BE2C (cell line): ENCODE results near the gene OLAH. TPM values are rescaled to one million over a fixed set of nuclear protein-coding genes. Genes with fewer than 3 reads are reported as not detected.
"Not testable (repeated sequence)": the region's sequence is repeated elsewhere in the genome, so short reads cannot be mapped to it uniquely, and the experiment has no call there.

Source experiments
- DNase-seq: peaks from one replicate; pipeline ENCODE4 v3.0.0-alpha.2; 2020
- H3K27me3 ChIP-seq: fragments of 250-450 bp; sonication (Bioruptor Pico); 2 replicates; pipeline ENCODE4 v1.5.1; 2020; ENCODE audit warnings: mild to moderate bottlenecking
- H3K36me3 ChIP-seq: fragments of 250-450 bp; sonication (Bioruptor Pico); 2 replicates; pipeline ENCODE4 v1.5.1; 2020; ENCODE audit warnings: mild to moderate bottlenecking
- H3K4me1 ChIP-seq: fragments of 250-450 bp; sonication (Bioruptor Pico); 2 replicates; pipeline ENCODE4 v1.5.1; 2020
- H3K4me3 ChIP-seq: 2 replicates; pipeline ENCODE4 v1.5.1; 2011; ENCODE audit warnings: low read depth, low read length
- H3K9me3 ChIP-seq: fragments of 250-450 bp; sonication (Bioruptor Pico); 2 replicates; pipeline ENCODE4 v1.5.1; 2020
- polyA plus RNA-seq: library from polyadenylated mRNA; unstranded; fragments of >200 nt; gene quantifications from one replicate; pipeline ENCODE4 v1.2.1, GENCODE V29; 2012; ENCODE audit warnings: low read depth, missing spikeins; ENCODE audit not compliant: insufficient read length, insufficient read depth
- TF ChIP-seq, protein P1 (sequence below): IDR thresholded peaks from 2 replicates; pipeline ENCODE4 v1.5.1; 2012; ENCODE audit warnings: mild to moderate bottlenecking, low read depth, low read length

OLAH gene
- not detected for polyA plus RNA-seq

DNA sequence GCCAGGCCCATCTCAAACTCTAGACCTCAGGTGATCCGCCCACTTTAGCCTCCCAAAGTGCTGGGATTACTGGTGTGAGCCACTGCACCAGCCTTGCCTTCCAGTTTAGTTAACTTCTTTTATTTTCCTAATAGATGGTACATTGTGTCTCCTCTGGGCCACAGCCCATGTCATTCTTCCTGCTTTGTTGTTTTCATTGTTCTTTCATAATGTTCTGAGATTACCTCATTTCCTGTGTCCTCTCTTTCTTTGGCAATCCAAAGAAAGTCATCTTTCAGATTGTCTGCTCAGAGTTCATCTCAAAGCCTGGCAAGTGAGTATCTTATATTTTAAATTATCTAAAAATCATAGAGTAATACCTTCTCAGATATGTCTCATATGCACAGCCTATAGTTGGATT lies at the start of gene OLAH:
Gene OLAH, plus strand, starts transcription at position 270 of the 400 bp plus-strand sequence. CDS start 3,346 bp downstream, outside the sequence.
- Histone ChIP-seq H3K36me3 (no peaks in the 10 kb centered on the region), H3K9me3 (no peaks in the 10 kb centered on the region), H3K4me3 (no peak within 1 kb of the TSS), H3K27me3 (no peaks in the 10 kb centered on the region), H3K4me1 (no peaks in the 10 kb centered on the region)
- TF ChIP-seq, protein P1, sequence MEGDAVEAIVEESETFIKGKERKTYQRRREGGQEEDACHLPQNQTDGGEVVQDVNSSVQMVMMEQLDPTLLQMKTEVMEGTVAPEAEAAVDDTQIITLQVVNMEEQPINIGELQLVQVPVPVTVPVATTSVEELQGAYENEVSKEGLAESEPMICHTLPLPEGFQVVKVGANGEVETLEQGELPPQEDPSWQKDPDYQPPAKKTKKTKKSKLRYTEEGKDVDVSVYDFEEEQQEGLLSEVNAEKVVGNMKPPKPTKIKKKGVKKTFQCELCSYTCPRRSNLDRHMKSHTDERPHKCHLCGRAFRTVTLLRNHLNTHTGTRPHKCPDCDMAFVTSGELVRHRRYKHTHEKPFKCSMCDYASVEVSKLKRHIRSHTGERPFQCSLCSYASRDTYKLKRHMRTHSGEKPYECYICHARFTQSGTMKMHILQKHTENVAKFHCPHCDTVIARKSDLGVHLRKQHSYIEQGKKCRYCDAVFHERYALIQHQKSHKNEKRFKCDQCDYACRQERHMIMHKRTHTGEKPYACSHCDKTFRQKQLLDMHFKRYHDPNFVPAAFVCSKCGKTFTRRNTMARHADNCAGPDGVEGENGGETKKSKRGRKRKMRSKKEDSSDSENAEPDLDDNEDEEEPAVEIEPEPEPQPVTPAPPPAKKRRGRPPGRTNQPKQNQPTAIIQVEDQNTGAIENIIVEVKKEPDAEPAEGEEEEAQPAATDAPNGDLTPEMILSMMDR = no peak
- DNase-seq = no peak

- TF ChIP-seq, protein P1 = no peak
- no peaks in the 10 kb centered on the region for H3K27me3 ChIP-seq
- H3K36me3 ChIP-seq = no peaks in the 10 kb centered on the region
- H3K4me1 ChIP-seq = no peaks in the 10 kb centered on the region
- no peaks in the 10 kb centered on the region for H3K9me3 ChIP-seq
- no peak overlapping the region for H3K4me3 ChIP-seq
- DNase-seq = no peak
These were observed 47.7 kb upstream of the OLAH start for GRCh38 chr10:14995964-14996565.

- not testable (repeated sequence) for H3K9me3 ChIP-seq, H3K4me1 ChIP-seq, H3K27me3 ChIP-seq, H3K4me3 ChIP-seq, DNase-seq, H3K36me3 ChIP-seq
These were observed 30.2 kb upstream of the OLAH start for GRCh38 chr10:15013530-15013929.

DNA sequence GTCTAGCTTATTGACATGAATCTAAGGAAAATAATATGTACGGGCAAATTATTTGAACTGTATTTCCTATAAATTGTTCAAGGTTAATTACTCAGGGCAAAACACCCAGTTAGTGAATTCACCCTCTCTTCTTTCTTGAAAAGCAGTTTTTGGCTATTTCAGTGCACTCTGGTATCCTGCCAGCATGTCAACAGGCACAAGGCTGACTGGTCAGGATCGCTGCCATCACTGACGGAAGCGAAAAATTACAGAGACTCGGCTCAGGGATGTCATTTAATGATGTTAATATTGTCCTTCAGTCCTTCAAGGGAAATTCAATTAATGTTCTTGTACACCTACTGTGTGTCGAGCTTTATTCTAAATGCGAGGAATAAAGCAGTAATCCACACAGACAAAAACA lies 28.3 kb upstream of the OLAH start:
- Histone ChIP-seq H3K4me1 (no peaks in the 10 kb centered on the region), H3K4me3 (no peak overlapping the region), H3K9me3 (no peaks in the 10 kb centered on the region), H3K27me3 (no peaks in the 10 kb centered on the region), H3K36me3 (no peaks in the 10 kb centered on the region)
- no peak for DNase-seq
- TF ChIP-seq, protein P1 = no peak

GRCh38 chr10:15020966-15021365 lies 22.8 kb upstream of the OLAH start:
- H3K4me1 ChIP-seq, H3K4me3 ChIP-seq, H3K27me3 ChIP-seq, H3K36me3 ChIP-seq, H3K9me3 ChIP-seq, DNase-seq: not testable (repeated sequence)

GRCh38 chr10:15023079-15023478 lies 20.7 kb upstream of the OLAH start:
- H3K9me3 ChIP-seq, DNase-seq, H3K27me3 ChIP-seq, H3K4me3 ChIP-seq, H3K4me1 ChIP-seq, H3K36me3 ChIP-seq: not testable (repeated sequence)

DNA sequence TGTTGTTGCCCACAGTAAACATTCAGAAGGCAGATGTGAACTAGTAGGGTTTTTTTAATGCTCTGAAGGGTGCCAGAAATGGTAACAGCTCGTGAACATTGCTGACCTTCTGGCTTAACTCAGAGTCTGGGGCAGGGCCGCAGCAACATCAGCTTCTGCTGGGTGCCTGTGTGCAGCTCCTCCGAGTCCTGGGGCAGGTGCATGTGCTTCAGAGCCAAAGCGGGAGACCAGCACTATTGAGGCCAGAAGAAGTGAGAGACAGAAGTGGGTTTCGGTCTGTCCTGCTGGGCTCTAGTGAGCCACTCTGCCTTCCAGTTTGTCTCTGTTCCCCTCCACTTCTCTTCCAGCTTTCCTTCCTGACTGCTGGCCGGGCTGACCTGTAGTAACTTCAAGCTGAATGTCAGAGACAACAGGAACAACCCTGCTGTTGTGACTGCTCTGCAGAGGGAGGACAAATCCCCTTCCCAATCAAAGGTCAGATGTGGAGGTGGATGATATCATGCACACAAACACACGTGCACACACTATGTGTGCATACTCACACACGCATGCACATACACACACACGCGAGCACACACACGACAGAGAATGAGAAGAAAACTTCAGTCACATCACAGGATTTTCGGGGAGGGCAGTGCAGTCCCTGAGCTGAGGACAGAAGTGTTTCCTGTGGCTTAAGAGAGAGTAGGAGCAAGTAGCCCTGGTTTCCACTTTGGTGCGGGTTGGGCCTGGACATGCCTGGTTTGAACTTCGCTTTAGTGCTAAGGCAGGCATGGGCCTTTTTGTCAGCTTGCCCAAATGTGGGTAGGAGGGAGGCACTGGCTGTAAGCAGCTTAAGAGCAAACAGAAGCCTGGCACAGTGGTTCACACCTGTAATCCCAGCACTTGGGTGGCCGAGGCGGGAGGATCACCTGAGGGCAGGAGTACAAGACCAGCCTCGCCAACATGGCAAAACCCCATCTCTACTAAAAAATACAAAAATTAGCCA lies 19.4 kb upstream of the OLAH start:
- not testable (repeated sequence) for H3K9me3 ChIP-seq, H3K36me3 ChIP-seq, H3K4me1 ChIP-seq, DNase-seq, H3K4me3 ChIP-seq, H3K27me3 ChIP-seq

DNA sequence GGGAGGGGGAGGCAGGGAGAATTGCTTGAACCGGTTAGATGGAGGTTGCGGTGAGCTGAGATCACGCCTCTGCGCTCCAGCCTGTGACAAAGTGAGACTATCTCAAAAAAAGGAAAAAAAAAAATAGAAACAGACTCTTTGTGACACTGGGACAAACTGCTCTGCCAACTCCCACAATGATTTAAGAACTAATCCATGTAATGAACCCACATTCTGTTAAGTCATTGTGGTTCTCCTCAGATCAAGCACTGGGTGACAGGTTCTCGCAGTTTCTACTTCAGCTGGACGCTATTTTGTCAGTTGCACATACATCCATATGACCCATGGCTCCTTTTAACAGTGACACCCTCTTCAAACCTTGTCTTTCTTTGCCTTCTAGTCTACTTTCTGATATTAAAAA lies 18.7 kb upstream of the OLAH start:
- not testable (repeated sequence) for H3K9me3 ChIP-seq, H3K27me3 ChIP-seq, H3K4me3 ChIP-seq, DNase-seq, H3K4me1 ChIP-seq, H3K36me3 ChIP-seq
